Keratinocyte (primary cell): ENCODE measurements around the gene JDP2.

ENCODE experiments used
- CTCF ChIP-seq, 3 experiments: IDR thresholded peaks in 1 of 3; conservative IDR thresholded peaks in 1 of 3; optimal IDR thresholded peaks in 1 of 3; 2 replicates in 2 of 3; 3 replicates in 1 of 3; pipeline versions ENCODE3 to v1.5.1; 2011; ENCODE audit warnings: low read length in 3 of 3, mild to moderate bottlenecking in 3 of 3, moderate library complexity in 2 of 3, control low read depth in 1 of 3, inconsistent platforms in 1 of 3; ENCODE audit not compliant: insufficient read depth in 2 of 3; ENCODE audit errors: extremely low read depth in 1 of 3
- EZH2 ChIP-seq: IDR thresholded peaks from one replicate; pipeline ENCODE4 v1.6.1; 2012; ENCODE audit warnings: inconsistent platforms, mild to moderate bottlenecking, low read length, moderate library complexity

GRCh38 chr14:75438486-75439080 is 10.8 kb downstream of the JDP2 start:
- TF ChIP-seq CTCF (optimal IDR thresholded peaks at IDR 0.05 in 1 of 3, IDR thresholded peaks at IDR 0.05 in 1 of 3, conservative IDR thresholded peaks at IDR 0.05 in 1 of 3; ENCODE audit: extremely low read depth in 1 of 3, insufficient read depth in 2 of 3, low read length in 3 of 3) (no peak), EZH2 (no peak)
